Measurements from ENCODE around the gene NRP1.
A peak's percentile ranks its signal among the peaks of the same experiment; 100 is the strongest.

The NRP1 gene

GRCh38 chr10:33331379-33331694 lies 3.1 kb downstream of the NRP1 start:
- TF ChIP-seq, protein P1, sequence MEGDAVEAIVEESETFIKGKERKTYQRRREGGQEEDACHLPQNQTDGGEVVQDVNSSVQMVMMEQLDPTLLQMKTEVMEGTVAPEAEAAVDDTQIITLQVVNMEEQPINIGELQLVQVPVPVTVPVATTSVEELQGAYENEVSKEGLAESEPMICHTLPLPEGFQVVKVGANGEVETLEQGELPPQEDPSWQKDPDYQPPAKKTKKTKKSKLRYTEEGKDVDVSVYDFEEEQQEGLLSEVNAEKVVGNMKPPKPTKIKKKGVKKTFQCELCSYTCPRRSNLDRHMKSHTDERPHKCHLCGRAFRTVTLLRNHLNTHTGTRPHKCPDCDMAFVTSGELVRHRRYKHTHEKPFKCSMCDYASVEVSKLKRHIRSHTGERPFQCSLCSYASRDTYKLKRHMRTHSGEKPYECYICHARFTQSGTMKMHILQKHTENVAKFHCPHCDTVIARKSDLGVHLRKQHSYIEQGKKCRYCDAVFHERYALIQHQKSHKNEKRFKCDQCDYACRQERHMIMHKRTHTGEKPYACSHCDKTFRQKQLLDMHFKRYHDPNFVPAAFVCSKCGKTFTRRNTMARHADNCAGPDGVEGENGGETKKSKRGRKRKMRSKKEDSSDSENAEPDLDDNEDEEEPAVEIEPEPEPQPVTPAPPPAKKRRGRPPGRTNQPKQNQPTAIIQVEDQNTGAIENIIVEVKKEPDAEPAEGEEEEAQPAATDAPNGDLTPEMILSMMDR (IDR thresholded peaks at IDR 0.05; ENCODE audit: insufficient read depth, low read length, missing control alignments): no peak
- ChIA-PET POLR2A (interaction anchor here (0.5 kb wide), 1 partner anchor 1313 kb away, joined by 3 read pairs; no protein-coding TSS in a partner anchor), CTCF (interaction anchor here (0.6 to 4.4 kb wide), 18 partner anchors 9 to 1306 kb away, joined by 3 to 39 read pairs (median 4); no protein-coding TSS in a partner anchor)
- H3K4me3 ChIP-seq (ENCODE audit: low read depth, low read length): peak overlapping the region; percentile 86
- no peak for DNase-seq (ENCODE audit: low read depth, low spot score)

DNA sequence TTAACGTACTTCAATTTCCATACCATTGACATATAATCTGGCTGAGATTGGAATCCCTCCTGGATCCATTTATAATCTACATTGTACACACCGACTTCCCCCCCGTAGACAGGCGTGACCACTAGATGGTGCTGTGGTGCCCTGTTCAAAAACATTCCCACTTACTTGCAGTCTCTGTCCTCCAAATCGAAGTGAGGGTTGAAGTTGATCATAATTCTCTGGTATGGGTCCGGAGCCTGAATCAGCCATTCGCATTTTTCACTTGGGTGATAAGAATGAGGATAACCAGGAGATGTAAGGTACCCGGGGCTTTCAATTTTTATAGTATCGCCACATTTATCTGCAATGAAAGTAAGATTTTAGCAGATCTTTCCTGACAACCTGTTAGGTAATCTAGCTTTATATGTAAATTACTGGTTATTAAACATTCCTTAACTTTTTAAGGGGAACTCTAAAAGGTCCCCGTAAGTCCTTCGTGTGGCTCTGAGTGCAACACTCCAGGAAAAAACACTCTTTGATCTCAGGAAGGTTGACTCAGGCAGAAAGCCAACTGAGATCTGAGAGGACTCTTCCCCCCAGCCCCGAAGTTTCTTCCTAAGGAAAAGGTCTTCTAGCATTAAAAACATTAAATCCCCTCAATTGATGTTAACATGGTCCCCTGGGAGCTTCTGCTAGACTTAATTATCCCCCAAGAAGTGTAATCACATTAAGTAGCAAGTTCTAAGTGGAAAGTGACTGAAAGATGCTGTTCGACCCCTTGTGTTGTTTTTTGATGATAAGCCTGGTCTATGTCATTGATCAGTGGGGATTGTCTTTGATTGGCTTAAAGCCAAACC lies 3.7 kb downstream of the NRP1 start:
- CTCF ChIA-PET: interaction anchor here (0.6 to 4.4 kb wide), 22 partner anchors 9 to 1307 kb away, joined by 3 to 39 read pairs (median 3); no protein-coding TSS in a partner anchor
- POLR2A ChIA-PET: interaction anchor here (0.5 kb wide), 1 partner anchor 1313 kb away, joined by 3 read pairs; no protein-coding TSS in a partner anchor
- TF ChIP-seq, protein P1 (IDR thresholded peaks at IDR 0.05; ENCODE audit: insufficient read depth, low read length, missing control alignments): peak; percentile 81
- peak overlapping the region; percentile 86 for H3K4me3 ChIP-seq (ENCODE audit: low read depth, low read length)
- no peak for DNase-seq (ENCODE audit: low read depth, low spot score)

DNA sequence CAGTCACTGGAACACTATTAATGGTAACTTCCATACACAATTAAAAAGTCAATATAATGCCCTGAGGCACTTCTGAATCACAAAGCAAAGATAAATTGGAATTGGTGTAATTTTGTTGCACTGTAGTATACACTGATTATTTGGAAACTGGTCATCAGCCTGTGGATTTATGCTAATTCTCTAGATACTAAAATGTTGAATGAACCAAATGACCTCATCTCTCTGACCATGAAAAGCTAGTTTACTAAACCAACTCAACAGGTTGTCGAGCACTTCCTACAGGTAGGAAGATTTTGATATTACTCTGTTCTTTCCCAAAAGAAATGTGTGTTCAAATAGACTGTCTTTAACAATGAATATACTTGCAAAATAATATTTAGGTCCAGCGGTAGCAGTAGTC lies 5.3 kb downstream of the NRP1 start:
- CTCF ChIA-PET: interaction anchor here (1.3 to 3.5 kb wide), 5 partner anchors 56 to 1308 kb away, joined by 3 to 26 read pairs (median 5); no protein-coding TSS in a partner anchor
- POLR2A ChIA-PET: no interaction called here
- no peak for DNase-seq (ENCODE audit: low read depth, low spot score)
- TF ChIP-seq, protein P1 (IDR thresholded peaks at IDR 0.05; ENCODE audit: insufficient read depth, low read length, missing control alignments): no peak
- peak overlapping the region; percentile 9 for H3K4me3 ChIP-seq (ENCODE audit: low read depth, low read length)

GRCh38 chr10:33328253-33328652 lies 6.2 kb downstream of the NRP1 start:
- ChIA-PET POLR2A (no interaction called here), CTCF (interaction anchor here (0.6 to 3.5 kb wide), 15 partner anchors 11 to 1312 kb away, joined by 3 to 26 read pairs (median 3); no protein-coding TSS in a partner anchor)
- H3K4me3 ChIP-seq (ENCODE audit: low read depth, low read length): no peak overlapping the region; the same call in 1 of the 2 replicates
- DNase-seq (ENCODE audit: low read depth, low spot score): no peak
- TF ChIP-seq, protein P1 (IDR thresholded peaks at IDR 0.05; ENCODE audit: insufficient read depth, low read length, missing control alignments): no peak

- DNase-seq (ENCODE audit: low read depth, low spot score): no peak
- ChIA-PET CTCF (interaction anchor here (0.9 to 3.5 kb wide), 15 partner anchors 11 to 1312 kb away, joined by 3 to 26 read pairs (median 3); no protein-coding TSS in a partner anchor), POLR2A (no interaction called here)
- TF ChIP-seq, protein P1 (IDR thresholded peaks at IDR 0.05; ENCODE audit: insufficient read depth, low read length, missing control alignments): peak; percentile 35
- no peak overlapping the region for H3K4me3 ChIP-seq (ENCODE audit: low read depth, low read length)
Observed at GRCh38 chr10:33327751-33328150, 6.7 kb downstream of the NRP1 start.

GRCh38 chr10:33326933-33327332 lies 7.5 kb downstream of the NRP1 start:
- TF ChIP-seq, protein P1 (IDR thresholded peaks at IDR 0.05; ENCODE audit: insufficient read depth, low read length, missing control alignments): no peak
- DNase-seq (ENCODE audit: low read depth, low spot score): no peak
- H3K4me3 ChIP-seq (ENCODE audit: low read depth, low read length): no peak overlapping the region
- ChIA-PET POLR2A (no interaction called here), CTCF (interaction anchor here (1.0 to 3.5 kb wide), 5 partner anchors 48 to 1311 kb away, joined by 3 to 26 read pairs (median 3); no protein-coding TSS in a partner anchor)
